Measurements from ENCODE around the gene CSF1. TPM values are rescaled to one million over a fixed set of nuclear protein-coding genes. Genes with fewer than 3 reads are reported as not detected.
A peak's percentile ranks its signal among the peaks of the same experiment; 100 is the strongest.

Gene CSF1
- total and polyA plus RNA-seq, 2 of the 13 experiments (the other 11 are each of a cell fraction or from before 2014, with no cell fraction given) = 4.6 to 13.3 TPM

GRCh38 chr1:109882288-109883245, 28.1 kb upstream of the CSF1 start (continued):
- TF ChIP-seq ZHX2 (IDR thresholded peaks at IDR 0.05; ENCODE audit: low read depth) (no peak), ZHX2 (CRISPR knock-in tag; IDR thresholded peaks at IDR 0.05; ENCODE audit: borderline replicate concordance) (no peak), RAD21 (CRISPR knock-in tag; IDR thresholded peaks at IDR 0.05) (no peak), ATF6 (CRISPR knock-in tag; conservative IDR thresholded peaks at IDR 0.05) (no peak), ZSCAN20 (CRISPR knock-in tag; IDR thresholded peaks at IDR 0.05; ENCODE audit: borderline replicate concordance) (peak; percentile 69; the same call in 1 of the 2 replicates), PRDM10 (CRISPR knock-in tag; IDR thresholded peaks at IDR 0.05; ENCODE audit: low read depth) (no peak), ATF5 (CRISPR knock-in tag; IDR thresholded peaks at IDR 0.05; ENCODE audit: low read depth) (no peak), ZNF768 (CRISPR knock-in tag; IDR thresholded peaks at IDR 0.05) (peak; percentile 74; the same call in 1 of the 2 replicates), NCOA2 (CRISPR knock-in tag; IDR thresholded peaks at IDR 0.05) (peak; percentile 56; the same call in 1 of the 2 replicates), KMT2A (CRISPR knock-in tag; IDR thresholded peaks at IDR 0.05) (no peak), ZNF280D (CRISPR knock-in tag; IDR thresholded peaks at IDR 0.05) (0 out of 2 replicates have a peak, but pooled peaks have one; percentile 31)

Measured in HepG2 (cell line).